ENCODE data around the gene FBLN2. TPM values are rescaled to one million over a fixed set of nuclear protein-coding genes. Genes with fewer than 3 reads are reported as not detected.

FBLN2 gene
- total RNA-seq, 1 experiment from 2014 or later: 7.4 TPM

DNA sequence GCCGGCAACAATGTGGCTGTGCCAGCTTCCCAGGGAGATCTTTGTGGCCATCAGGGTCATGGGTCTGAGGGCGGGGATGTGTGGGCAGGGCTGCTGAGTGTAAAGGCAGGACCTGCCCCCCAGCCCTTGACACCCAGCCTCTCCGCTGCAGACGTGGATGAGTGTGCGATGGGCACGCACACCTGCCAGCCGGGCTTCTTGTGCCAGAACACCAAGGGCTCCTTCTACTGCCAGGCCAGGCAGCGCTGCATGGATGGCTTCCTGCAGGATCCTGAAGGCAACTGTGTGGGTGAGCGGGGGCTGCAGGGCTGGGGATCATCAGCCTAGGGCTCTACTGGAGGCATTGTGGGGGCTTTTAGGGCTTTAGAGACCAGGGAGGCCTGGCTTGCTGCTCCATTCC is 78.8 kb downstream of the FBLN2 start:
- H3K27ac ChIP-seq: no peak overlapping the region
- H3K4me3 ChIP-seq: no peak overlapping the region
- H3K9me3 ChIP-seq (replicated peaks): no peaks in the 10 kb centered on the region
- H3K27me3 ChIP-seq (replicated peaks): no peaks in the 10 kb centered on the region
- H3K36me3 ChIP-seq: no peaks in the 10 kb centered on the region
- H3K4me1 ChIP-seq (replicated peaks): no peaks in the 10 kb centered on the region
- no peak for DNase-seq (ENCODE audit: low read depth in 1 of 2, low spot score in 2 of 2)

DNA sequence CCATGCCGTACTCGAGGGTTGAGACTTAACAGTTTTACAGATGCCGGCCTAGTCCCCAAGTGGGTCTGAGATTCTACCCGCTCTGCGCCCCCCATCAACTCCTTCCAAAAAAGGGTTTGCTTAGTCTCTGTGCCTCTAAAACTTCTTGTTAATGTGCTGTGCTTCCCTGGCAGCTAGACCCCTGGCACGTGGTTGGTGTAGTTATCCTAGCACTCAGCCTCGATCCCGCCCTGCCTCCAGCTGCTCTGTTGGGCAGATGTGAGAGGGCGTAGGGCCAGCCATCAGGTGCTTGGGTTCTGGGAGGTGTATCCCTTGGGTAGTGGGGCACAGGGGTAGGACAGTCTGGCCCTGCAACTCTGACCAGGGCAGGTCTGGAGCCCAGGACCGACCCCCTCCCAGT is 79.5 kb downstream of the FBLN2 start:
- H3K27me3 ChIP-seq (replicated peaks): no peaks in the 10 kb centered on the region
- no peaks in the 10 kb centered on the region for H3K9me3 ChIP-seq (replicated peaks)
- H3K4me1 ChIP-seq (replicated peaks): no peaks in the 10 kb centered on the region
- no peak overlapping the region for H3K27ac ChIP-seq
- no peak for DNase-seq (ENCODE audit: low read depth in 1 of 2, low spot score in 2 of 2)
- no peak overlapping the region for H3K4me3 ChIP-seq
- no peaks in the 10 kb centered on the region for H3K36me3 ChIP-seq

DNA sequence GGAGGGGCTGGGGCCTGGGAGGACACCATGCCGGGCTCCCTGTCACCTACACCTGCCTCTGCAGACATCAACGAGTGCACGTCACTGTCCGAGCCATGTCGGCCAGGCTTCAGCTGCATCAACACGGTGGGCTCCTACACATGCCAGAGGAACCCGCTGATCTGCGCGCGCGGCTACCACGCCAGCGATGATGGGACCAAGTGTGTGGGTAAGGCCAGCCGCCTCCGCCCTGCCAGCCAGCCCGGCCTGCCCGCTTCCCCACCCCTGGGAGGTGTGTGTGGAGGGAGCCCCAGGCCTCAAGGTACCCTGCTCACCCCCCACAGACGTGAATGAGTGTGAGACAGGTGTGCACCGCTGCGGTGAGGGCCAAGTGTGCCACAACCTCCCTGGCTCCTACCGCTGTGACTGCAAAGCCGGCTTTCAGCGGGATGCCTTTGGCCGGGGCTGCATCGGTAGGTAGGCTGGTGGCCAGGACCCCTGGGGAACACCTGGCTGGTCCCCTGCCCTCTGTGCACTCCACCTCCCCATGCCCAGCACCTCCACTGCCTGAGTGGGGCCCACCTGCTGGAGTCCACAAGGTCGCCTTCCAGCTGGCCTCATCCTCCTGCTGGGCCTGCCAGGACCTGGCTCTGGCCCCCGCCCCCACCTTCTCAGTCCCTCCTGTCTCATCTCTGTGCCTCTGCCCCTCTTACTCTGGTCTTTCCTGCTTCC is 80.1 kb downstream of the FBLN2 start:
- no peak overlapping the region for H3K4me3 ChIP-seq
- H3K4me1 ChIP-seq (replicated peaks): no peaks in the 10 kb centered on the region
- H3K9me3 ChIP-seq (replicated peaks): no peaks in the 10 kb centered on the region
- no peak for DNase-seq (ENCODE audit: low read depth in 1 of 2, low spot score in 2 of 2)
- no peaks in the 10 kb centered on the region for H3K36me3 ChIP-seq
- no peak overlapping the region for H3K27ac ChIP-seq
- H3K27me3 ChIP-seq (replicated peaks): no peaks in the 10 kb centered on the region

DNA sequence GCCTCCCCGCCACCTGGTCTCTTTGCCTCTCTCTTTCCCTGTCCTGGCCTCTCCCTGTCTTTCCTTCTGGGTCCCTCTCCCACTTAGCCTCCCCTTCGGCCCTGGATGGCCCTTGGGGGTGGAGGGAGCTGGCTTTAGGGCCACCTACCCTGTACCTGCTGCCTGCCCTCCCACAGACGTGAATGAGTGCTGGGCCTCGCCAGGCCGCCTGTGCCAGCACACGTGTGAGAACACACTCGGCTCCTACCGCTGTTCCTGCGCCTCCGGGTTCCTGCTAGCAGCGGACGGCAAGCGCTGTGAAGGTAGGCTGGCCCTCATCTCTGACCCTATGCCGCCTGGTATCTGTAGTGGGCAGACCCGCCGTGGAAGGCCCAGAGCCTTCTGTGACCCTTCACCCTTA is 80.7 kb downstream of the FBLN2 start:
- no peak for DNase-seq (ENCODE audit: low read depth in 1 of 2, low spot score in 2 of 2)
- Histone ChIP-seq H3K36me3 (no peaks in the 10 kb centered on the region), H3K27ac (no peak overlapping the region), H3K4me1 (replicated peaks) (no peaks in the 10 kb centered on the region), H3K27me3 (replicated peaks) (no peaks in the 10 kb centered on the region), H3K9me3 (replicated peaks) (no peaks in the 10 kb centered on the region), H3K4me3 (no peak overlapping the region)

DNA sequence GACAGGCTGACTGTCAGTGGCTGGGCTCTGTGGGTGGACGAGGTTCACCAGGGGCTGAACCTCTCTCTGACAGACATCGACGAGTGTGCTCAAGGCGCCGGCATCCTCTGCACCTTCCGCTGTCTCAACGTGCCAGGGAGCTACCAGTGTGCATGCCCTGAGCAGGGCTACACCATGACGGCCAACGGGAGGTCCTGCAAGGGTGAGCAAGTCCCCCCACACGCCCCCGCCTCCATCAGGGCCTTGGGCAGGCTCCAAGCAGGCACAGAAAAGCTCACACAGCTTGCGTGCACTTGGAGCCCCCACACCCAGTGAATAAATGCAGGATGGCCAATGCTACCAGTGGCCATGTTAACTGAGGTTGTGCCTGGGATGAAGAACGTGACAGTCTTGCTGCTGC is 82.3 kb downstream of the FBLN2 start:
- H3K9me3 ChIP-seq (replicated peaks): no peaks in the 10 kb centered on the region
- H3K4me3 ChIP-seq: no peak overlapping the region
- H3K27ac ChIP-seq: no peak overlapping the region
- H3K36me3 ChIP-seq: no peaks in the 10 kb centered on the region
- H3K27me3 ChIP-seq (replicated peaks): no peaks in the 10 kb centered on the region
- no peak for DNase-seq (ENCODE audit: low read depth in 1 of 2, low spot score in 2 of 2)
- no peaks in the 10 kb centered on the region for H3K4me1 ChIP-seq (replicated peaks)

DNA sequence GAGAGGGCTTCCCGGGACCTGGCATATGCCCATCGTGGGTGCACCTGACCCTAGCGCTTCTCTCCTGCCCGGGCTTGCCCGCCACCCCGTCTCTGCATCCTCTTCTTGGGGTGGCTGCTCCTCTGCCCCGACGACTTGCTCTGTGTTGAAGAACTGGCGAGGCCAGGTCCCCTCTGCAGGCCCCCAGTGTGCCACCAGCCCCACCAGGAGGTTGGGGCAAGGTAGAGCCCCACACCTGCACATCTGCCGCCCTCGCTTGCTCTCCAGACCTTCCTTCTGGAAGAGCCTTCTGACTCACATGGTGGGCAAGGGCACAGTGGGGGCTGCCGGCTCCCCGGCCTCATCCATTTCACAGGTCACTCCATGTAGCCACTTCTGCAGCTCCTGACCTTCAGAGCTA is 84.3 kb downstream of the FBLN2 start:
- Histone ChIP-seq H3K4me1 (replicated peaks) (no peaks in the 10 kb centered on the region), H3K9me3 (replicated peaks) (no peaks in the 10 kb centered on the region), H3K36me3 (no peaks in the 10 kb centered on the region), H3K4me3 (no peak overlapping the region), H3K27ac (no peak overlapping the region), H3K27me3 (replicated peaks) (no peaks in the 10 kb centered on the region)
- no peak for DNase-seq (ENCODE audit: low read depth in 1 of 2, low spot score in 2 of 2)

DNA sequence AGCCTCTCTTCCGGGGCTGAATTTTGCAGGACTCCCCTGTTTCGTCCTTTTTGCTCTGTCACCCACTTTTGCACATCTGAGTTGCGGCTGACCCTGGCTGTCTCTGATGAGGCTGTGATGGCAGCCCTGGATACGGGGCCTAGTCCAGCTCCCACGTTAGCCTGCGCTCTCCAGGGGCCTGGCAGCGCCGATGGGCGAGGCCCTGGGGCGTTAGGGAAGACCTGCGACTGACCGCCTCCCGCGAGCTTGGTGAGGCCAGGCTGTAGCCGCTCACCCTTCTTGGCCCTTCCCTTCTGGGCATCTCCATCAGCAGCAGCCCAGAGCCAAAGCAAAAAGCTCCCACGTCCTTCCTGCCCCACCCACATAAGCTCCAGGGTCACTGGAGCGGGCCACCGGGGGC is 85.2 kb downstream of the FBLN2 start:
- no peaks in the 10 kb centered on the region for H3K4me1 ChIP-seq (replicated peaks)
- DNase-seq (ENCODE audit: low read depth in 1 of 2, low spot score in 2 of 2): no peak
- no peak overlapping the region for H3K4me3 ChIP-seq
- H3K27me3 ChIP-seq (replicated peaks): no peaks in the 10 kb centered on the region
- H3K27ac ChIP-seq: no peak overlapping the region
- H3K36me3 ChIP-seq: no peaks in the 10 kb centered on the region
- H3K9me3 ChIP-seq (replicated peaks): no peaks in the 10 kb centered on the region

DNA sequence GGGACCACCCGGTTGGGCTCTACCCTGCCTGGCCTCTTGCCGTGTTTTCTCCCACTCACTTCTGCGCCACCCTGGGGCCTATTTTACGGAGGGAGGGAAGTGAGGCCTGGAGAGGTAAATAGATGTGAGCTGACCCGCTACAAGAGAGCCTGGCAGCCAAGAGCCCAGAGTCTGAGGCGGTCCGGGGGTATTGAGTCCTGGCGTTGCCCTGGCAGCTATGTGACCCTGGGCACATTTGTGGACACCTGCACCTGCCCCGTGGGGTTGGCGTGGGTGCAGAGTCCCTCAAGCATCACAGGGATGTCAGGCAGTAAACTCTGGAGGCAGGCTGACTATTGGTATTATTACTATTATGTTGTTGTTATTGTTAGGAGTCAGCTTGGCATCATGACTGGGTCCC is 85.7 kb downstream of the FBLN2 start:
- DNase-seq (ENCODE audit: low read depth in 1 of 2, low spot score in 2 of 2): no peak
- H3K4me1 ChIP-seq (replicated peaks): no peaks in the 10 kb centered on the region
- peaks cover 3% of the 10 kb centered on the region for H3K27me3 ChIP-seq (replicated peaks)
- H3K9me3 ChIP-seq (replicated peaks): no peaks in the 10 kb centered on the region
- no peak overlapping the region for H3K4me3 ChIP-seq
- no peaks in the 10 kb centered on the region for H3K36me3 ChIP-seq
- no peak overlapping the region for H3K27ac ChIP-seq

DNA sequence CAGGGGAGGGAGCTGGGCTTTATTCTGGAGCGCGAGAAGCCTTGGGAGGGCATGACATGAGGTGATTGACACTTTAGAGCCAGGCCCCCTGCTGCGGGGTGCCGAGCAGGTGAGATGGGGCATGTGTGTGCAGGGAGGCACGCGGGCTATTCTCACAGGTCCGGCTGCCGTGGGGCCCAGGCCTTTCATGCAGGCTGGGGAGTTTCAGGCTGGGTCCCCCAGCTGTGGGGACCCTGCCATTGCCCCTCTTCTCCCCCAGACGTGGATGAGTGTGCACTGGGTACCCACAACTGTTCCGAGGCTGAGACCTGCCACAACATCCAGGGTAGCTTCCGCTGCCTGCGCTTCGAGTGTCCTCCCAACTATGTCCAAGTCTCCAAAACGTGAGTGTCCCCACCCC is 87.3 kb downstream of the FBLN2 start:
- peaks cover 5% of the 10 kb centered on the region for H3K27me3 ChIP-seq (replicated peaks)
- no peaks in the 10 kb centered on the region for H3K36me3 ChIP-seq
- H3K4me3 ChIP-seq: no peak overlapping the region
- no peak for DNase-seq (ENCODE audit: low read depth in 1 of 2, low spot score in 2 of 2)
- H3K4me1 ChIP-seq (replicated peaks): no peaks in the 10 kb centered on the region
- no peaks in the 10 kb centered on the region for H3K9me3 ChIP-seq (replicated peaks)
- no peak overlapping the region for H3K27ac ChIP-seq

DNA sequence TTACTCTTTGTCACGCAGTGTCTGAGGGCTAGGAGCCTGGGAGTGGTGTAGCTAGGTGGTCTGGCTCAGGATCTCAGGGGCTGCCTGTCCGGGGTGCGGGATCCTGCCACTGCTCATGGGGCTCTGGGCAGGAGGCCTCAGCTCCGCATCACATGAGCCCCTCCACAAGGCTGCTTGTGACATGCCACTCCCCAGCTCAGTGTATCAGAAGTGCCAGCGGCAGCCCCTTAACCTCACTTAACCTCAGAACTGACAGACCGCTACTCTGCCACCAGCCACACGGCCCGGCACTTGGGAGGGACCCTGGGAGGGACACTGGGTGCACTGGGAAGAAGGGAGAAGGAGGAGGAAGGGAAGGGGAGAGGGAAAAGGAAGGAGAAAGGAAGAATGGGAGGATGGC is 87.9 kb downstream of the FBLN2 start:
- H3K27ac ChIP-seq: no peak overlapping the region
- H3K27me3 ChIP-seq (replicated peaks): peaks cover 5% of the 10 kb centered on the region
- no peak overlapping the region for H3K4me3 ChIP-seq
- H3K9me3 ChIP-seq (replicated peaks): no peaks in the 10 kb centered on the region
- DNase-seq (ENCODE audit: low read depth in 1 of 2, low spot score in 2 of 2): no peak
- no peaks in the 10 kb centered on the region for H3K4me1 ChIP-seq (replicated peaks)
- H3K36me3 ChIP-seq: no peaks in the 10 kb centered on the region

DNA sequence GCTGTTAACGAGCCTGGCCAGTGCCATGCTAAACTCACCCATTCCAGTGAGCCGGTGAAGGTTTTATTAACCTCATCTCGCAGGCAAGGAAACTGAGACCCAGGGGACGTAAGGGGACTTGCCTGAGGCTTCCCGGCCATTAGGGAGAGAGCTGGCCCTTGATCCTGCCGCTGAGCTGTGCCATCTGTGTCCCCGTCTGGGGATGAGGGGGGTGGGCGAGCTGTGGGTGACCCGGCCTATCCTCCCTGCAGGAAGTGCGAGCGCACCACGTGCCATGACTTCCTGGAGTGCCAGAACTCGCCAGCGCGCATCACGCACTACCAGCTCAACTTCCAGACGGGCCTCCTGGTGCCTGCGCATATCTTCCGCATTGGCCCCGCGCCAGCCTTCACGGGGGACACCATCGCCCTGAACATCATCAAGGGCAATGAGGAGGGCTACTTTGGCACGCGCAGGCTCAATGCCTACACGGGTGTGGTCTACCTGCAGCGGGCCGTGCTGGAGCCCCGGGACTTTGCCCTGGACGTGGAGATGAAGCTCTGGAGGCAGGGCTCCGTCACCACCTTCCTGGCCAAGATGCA is 88.5 kb downstream of the FBLN2 start:
- Histone ChIP-seq H3K9me3 (replicated peaks) (no peaks in the 10 kb centered on the region), H3K27ac (no peak overlapping the region), H3K27me3 (replicated peaks) (peaks cover 5% of the 10 kb centered on the region), H3K4me1 (replicated peaks) (no peaks in the 10 kb centered on the region), H3K36me3 (no peaks in the 10 kb centered on the region), H3K4me3 (no peak overlapping the region)
- DNase-seq (ENCODE audit: low read depth in 1 of 2, low spot score in 2 of 2): no peak

DNA sequence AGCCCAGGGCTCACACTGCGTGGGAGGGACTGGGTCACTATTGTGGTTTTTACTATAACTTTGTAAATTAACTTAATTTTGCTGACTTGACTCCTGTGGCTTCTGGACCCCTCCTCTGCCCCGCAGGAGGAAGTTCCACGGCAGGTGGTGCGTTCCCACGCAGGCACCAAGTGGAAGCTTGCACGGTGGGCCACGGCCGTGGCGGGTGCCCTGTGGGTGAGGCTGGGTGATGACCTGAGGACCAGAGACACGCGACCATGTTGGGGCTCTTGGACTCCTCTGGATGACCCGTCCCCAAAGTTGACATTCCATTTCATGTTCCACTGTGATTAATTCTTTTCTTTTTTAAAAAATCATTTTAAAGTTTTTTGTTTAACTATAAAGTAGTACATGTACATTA is 89.0 kb downstream of the FBLN2 start:
- Histone ChIP-seq H3K4me1 (replicated peaks) (no peaks in the 10 kb centered on the region), H3K27ac (no peak overlapping the region), H3K9me3 (replicated peaks) (no peaks in the 10 kb centered on the region), H3K27me3 (replicated peaks) (peaks cover 5% of the 10 kb centered on the region), H3K36me3 (no peaks in the 10 kb centered on the region), H3K4me3 (no peak overlapping the region)
- no peak for DNase-seq (ENCODE audit: low read depth in 1 of 2, low spot score in 2 of 2)

DNA sequence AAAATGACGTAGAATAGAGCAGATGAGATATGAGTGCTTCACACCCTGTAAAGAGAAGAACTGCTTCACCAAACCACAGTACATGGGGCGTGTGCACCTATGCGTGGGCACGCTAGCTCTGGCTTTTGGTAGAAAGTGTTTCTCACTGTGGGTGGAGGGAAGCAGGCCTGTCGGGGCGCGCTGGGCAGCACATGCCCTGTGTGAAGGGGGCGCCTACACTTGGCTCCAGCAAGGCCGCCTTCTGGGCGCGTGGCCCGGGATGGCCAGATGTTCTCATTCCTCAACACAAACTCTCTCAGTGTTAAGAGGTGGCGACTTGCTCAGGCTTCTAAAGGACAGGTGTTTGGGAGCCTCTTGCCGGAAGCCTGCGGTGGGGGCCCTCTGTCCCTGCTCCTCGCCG is 90.0 kb downstream of the FBLN2 start:
- Histone ChIP-seq H3K27me3 (replicated peaks) (peaks cover 5% of the 10 kb centered on the region), H3K9me3 (replicated peaks) (no peaks in the 10 kb centered on the region), H3K4me1 (replicated peaks) (no peaks in the 10 kb centered on the region), H3K27ac (no peak overlapping the region), H3K36me3 (no peaks in the 10 kb centered on the region), H3K4me3 (no peak overlapping the region)
- DNase-seq (ENCODE audit: low read depth in 1 of 2, low spot score in 2 of 2): no peak

DNA sequence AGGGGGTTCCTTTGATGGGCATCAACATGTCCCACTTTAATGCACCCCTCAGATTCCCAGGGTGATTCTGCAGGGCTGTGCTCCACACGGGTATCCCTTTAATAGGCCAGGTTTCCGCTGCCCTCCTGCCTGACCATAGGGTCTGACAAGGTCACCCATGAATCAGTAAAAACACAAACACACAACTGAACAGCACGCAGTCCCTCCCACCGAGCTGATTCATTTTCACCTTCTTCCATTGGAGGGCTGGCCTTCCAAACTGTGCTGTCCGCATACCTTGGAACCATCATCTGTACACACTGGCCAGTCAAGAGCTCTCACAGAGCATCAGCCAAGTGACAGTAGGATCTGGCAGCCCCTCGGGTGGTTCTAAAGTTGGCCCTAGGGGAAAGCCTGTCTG is 93.7 kb downstream of the FBLN2 start:
- Histone ChIP-seq H3K27ac (no peak overlapping the region), H3K27me3 (replicated peaks) (peaks cover 10% of the 10 kb centered on the region), H3K4me3 (no peak overlapping the region), H3K36me3 (no peaks in the 10 kb centered on the region), H3K4me1 (replicated peaks) (no peaks in the 10 kb centered on the region), H3K9me3 (replicated peaks) (no peaks in the 10 kb centered on the region)
- DNase-seq (ENCODE audit: low read depth in 1 of 2, low spot score in 2 of 2): no peak
